Activated CD8-positive, alpha-beta T cell treated with anti-CD3 and anti-CD28 coated beads for 36 hours (primary cell): ENCODE results near the gene PTPN2. TPM values are rescaled to one million over a fixed set of nuclear protein-coding genes. Genes with fewer than 3 reads are reported as not detected.
A peak's percentile ranks its signal among the peaks of the same experiment; 100 is the strongest.

Source experiments
- ATAC-seq: fragments of 200-7000 bp; cut with Tn5 transposase; one replicate; pipeline ENCODE4 v1.10.0; 2021; ENCODE audit warnings: mild to moderate bottlenecking, moderate library complexity
- CTCF ChIA-PET: fragments of 350-600 bp; sonication (Branson Sonifier 250); formaldehyde crosslinking; loops from one replicate; lab custom pipeline; 2021; ENCODE audit warnings: antibody characterized with exemption; lab: Charles Lee
- POLR2A ChIA-PET: fragments of 350-600 bp; sonication (Branson Sonifier 250); formaldehyde crosslinking; loops from one replicate; lab custom pipeline; 2021; ENCODE audit warnings: antibody characterized with exemption; lab: Charles Lee
- DNase-seq: peaks from one replicate; pipeline ENCODE4 v3.0.0-alpha.2; 2020
- H3K27ac Mint-ChIP-seq: one replicate; pipeline ENCODE4 v1.8.0; 2021; ENCODE audit warnings: mild to moderate bottlenecking, mixed read lengths
- H3K27me3 Mint-ChIP-seq: one replicate; pipeline ENCODE4 v1.8.0; 2021; ENCODE audit warnings: mixed read lengths
- H3K36me3 Mint-ChIP-seq: one replicate; pipeline ENCODE4 v1.8.0; 2021; ENCODE audit warnings: low read depth, mixed read lengths
- H3K4me1 Mint-ChIP-seq: one replicate; pipeline ENCODE4 v1.8.0; 2021; ENCODE audit warnings: low read depth, mixed read lengths
- H3K4me3 Mint-ChIP-seq: one replicate; pipeline ENCODE4 v1.8.0; 2021; ENCODE audit warnings: mild to moderate bottlenecking, moderate library complexity, mixed read lengths
- H3K9me3 Mint-ChIP-seq: one replicate; pipeline ENCODE4 v1.8.0; 2021; ENCODE audit warnings: mixed read lengths
- CTCF ChIP-seq: fragments of 200-600 bp; IDR thresholded peaks from one replicate; pipeline ENCODE4 v1.8.0; 2022; ENCODE audit warnings: antibody characterized with exemption, mild to moderate bottlenecking
- intact Hi-C: fragments of 100-400 bp; cut with micrococcal nuclease; formaldehyde crosslinking; loops from one replicate; pipeline ENCODE4 v1.10.0; 2022
- total RNA-seq, 2 experiments: library from RNA; stranded (reverse); gene quantifications; one replicate each; pipeline ENCODE4 v1.2.3, GENCODE V29; 2021

The PTPN2 gene
- total RNA-seq, 2 experiments from 2014 or later, result 50.8 to 55.8 TPM

DNA sequence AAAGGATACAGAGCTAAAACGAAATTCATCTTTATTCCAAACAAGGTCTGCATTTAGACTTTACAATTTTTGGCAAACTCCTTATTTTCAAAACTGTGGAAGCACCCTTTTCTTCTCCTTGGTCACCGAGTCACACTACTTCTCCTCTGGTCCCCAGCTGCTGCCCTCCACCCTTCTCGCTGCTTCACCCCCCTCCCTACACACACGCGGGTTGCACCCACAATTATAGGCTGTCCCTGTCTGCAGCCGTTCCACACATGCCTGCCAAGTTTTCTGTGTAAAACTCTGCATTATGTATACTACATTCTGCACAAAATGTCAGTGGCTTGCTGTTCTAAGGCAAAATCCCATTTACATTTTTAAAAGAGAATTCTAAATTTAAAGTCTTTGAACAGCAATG is 63.5 kb downstream of the PTPN2 start:
- ChIA-PET CTCF (interaction anchor here (1.8 kb wide), 1 partner anchor 72 kb away, joined by 6 read pairs; no protein-coding TSS in a partner anchor), POLR2A (no interaction called here)
- H3K36me3 Mint-ChIP-seq, result peaks cover 39% of the 10 kb centered on the region
- TF ChIP-seq CTCF, result no peak
- DNase-seq (no peak), ATAC-seq (no peak)
- no peak overlapping the region for H3K27ac Mint-ChIP-seq
- no peaks in the 10 kb centered on the region for H3K27me3 Mint-ChIP-seq
- peaks cover 23% of the 10 kb centered on the region for H3K4me1 Mint-ChIP-seq
- intact Hi-C loops, result no loop called here
- no peak overlapping the region for H3K4me3 Mint-ChIP-seq
- no peaks in the 10 kb centered on the region for H3K9me3 Mint-ChIP-seq

DNA sequence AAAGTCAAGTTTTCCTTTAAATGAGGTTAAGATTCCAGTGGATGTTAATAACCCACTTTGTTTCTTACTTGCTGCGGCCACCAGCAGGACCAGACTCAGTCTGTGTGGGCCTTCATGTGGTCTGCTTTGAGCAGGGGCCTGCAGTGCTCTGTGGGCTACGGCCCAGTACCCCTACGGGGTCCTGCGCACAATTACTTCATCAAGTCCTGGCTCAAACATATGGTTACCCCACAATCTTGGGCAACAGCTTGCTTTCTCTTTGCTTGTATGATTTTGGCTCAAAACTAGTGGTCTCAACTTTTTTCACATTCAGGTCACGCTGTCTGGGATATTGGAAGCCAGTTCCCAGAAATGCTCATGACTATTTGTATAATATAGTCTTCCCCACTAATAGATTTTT is 64.2 kb downstream of the PTPN2 start:
- Mint-ChIP-seq H3K36me3 (peaks cover 32% of the 10 kb centered on the region), H3K4me3 (no peak overlapping the region), H3K4me1 (peaks cover 23% of the 10 kb centered on the region), H3K27ac (peak overlapping the region; percentile 27), H3K27me3 (no peaks in the 10 kb centered on the region), H3K9me3 (no peaks in the 10 kb centered on the region)
- POLR2A ChIA-PET, result no interaction called here
- intact Hi-C loops, result no loop called here
- CTCF ChIA-PET, result interaction anchor here (1.8 kb wide), 1 partner anchor 73 kb away, joined by 6 read pairs; no protein-coding TSS in a partner anchor
- DNase-seq (no peak), ATAC-seq (no peak)
- TF ChIP-seq CTCF, result no peak

- Mint-ChIP-seq H3K9me3 (no peaks in the 10 kb centered on the region), H3K27ac (no peak overlapping the region), H3K36me3 (peaks cover 31% of the 10 kb centered on the region), H3K4me3 (no peak overlapping the region), H3K4me1 (peaks cover 21% of the 10 kb centered on the region), H3K27me3 (no peaks in the 10 kb centered on the region)
- ChIA-PET POLR2A (no interaction called here), CTCF (no interaction called here)
- ATAC-seq (peak; percentile 75), DNase-seq (no peak)
- intact Hi-C loops, result no loop called here
- TF ChIP-seq CTCF, result no peak
Observed at GRCh38 chr18:12819322-12819721, 64.7 kb downstream of the PTPN2 start.

DNA sequence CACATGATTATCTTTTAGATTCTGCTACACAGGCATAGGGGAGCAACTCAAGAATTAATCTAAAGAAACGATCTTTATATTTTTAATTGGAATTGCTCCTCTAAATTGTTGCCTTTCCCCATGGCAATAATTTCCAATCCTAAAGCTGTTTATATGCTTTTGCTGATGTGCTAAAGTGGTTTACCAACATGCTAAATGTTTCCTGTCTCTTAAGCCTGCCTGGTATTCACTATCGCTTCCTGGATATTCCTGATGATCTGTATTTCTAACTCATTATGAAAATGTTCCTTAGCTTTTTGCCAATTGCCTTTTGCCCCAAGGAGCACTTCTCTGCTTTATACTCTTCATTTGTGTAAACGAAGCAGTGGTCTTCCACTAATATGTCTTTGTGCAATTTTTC is 65.8 kb downstream of the PTPN2 start:
- POLR2A ChIA-PET, result no interaction called here
- Mint-ChIP-seq H3K27me3 (no peaks in the 10 kb centered on the region), H3K4me1 (peaks cover 15% of the 10 kb centered on the region), H3K27ac (no peak overlapping the region), H3K36me3 (peaks cover 29% of the 10 kb centered on the region), H3K9me3 (no peaks in the 10 kb centered on the region), H3K4me3 (no peak overlapping the region)
- ATAC-seq (no peak), DNase-seq (no peak)
- CTCF ChIA-PET, result interaction anchor here (0.7 to 1.4 kb wide), 2 partner anchors 75 to 77 kb away, joined by 4 read pairs; no protein-coding TSS in a partner anchor
- TF ChIP-seq CTCF, result no peak
- intact Hi-C loops, result no loop called here

GRCh38 chr18:12816451-12816850 is 67.6 kb downstream of the PTPN2 start:
- Mint-ChIP-seq H3K9me3 (no peaks in the 10 kb centered on the region), H3K4me1 (peaks cover 15% of the 10 kb centered on the region), H3K27ac (no peak overlapping the region), H3K4me3 (no peak overlapping the region), H3K27me3 (no peaks in the 10 kb centered on the region), H3K36me3 (peaks cover 29% of the 10 kb centered on the region)
- CTCF ChIA-PET, result interaction anchor here (0.6 to 1.8 kb wide), 2 partner anchors 77 to 89 kb away, joined by 3 to 5 read pairs; no protein-coding TSS in a partner anchor
- POLR2A ChIA-PET, result no interaction called here
- no peak for DNase-seq
- TF ChIP-seq CTCF, result no peak
- intact Hi-C loops, result no loop called here
- no peak for ATAC-seq
